HG03066 (cell line): ENCODE measurements around the gene SLC7A4.

ENCODE experiments used
- ATAC-seq: cut with Tn5 transposase; IDR thresholded peaks from one replicate; pipeline ENCODE4 v1.9.1; 2021; ENCODE audit warnings: low read depth; ENCODE audit not compliant: unreplicated experiment

The SLC7A4 gene

GRCh38 chr22:21000207-21000986, 32.0 kb downstream of the SLC7A4 start:
- no peak for ATAC-seq

- ATAC-seq = no peak
Observed at GRCh38 chr22:20999350-21000206, 32.8 kb downstream of the SLC7A4 start.

GRCh38 chr22:20998411-20999336, 33.7 kb downstream of the SLC7A4 start:
- no peak for ATAC-seq

- ATAC-seq = no peak
Observed at GRCh38 chr22:20997536-20998257, 34.7 kb downstream of the SLC7A4 start.

- ATAC-seq = no peak
Observed at GRCh38 chr22:20996598-20997535, 35.5 kb downstream of the SLC7A4 start.

- ATAC-seq = no peak
Observed at GRCh38 chr22:20996031-20996410, 36.3 kb downstream of the SLC7A4 start.

GRCh38 chr22:20995329-20996030, 36.9 kb downstream of the SLC7A4 start:
- ATAC-seq = no peak

- ATAC-seq = no peak
Observed at GRCh38 chr22:20994902-20995241, 37.5 kb downstream of the SLC7A4 start.

- no peak for ATAC-seq
Observed at GRCh38 chr22:20994128-20994901, 38.0 kb downstream of the SLC7A4 start.

- no peak for ATAC-seq
Observed at GRCh38 chr22:20993304-20994127, 38.8 kb downstream of the SLC7A4 start.

GRCh38 chr22:20992456-20993303, 39.7 kb downstream of the SLC7A4 start:
- ATAC-seq = no peak

GRCh38 chr22:20992056-20992442, 40.3 kb downstream of the SLC7A4 start:
- no peak for ATAC-seq

GRCh38 chr22:20991252-20992055, 40.9 kb downstream of the SLC7A4 start:
- ATAC-seq = no peak

GRCh38 chr22:20990184-20991180, 41.9 kb downstream of the SLC7A4 start:
- no peak for ATAC-seq
